Esophagus muscularis mucosa (tissue), 4 donors: ENCODE results near the gene CITED4. TPM values are rescaled to one million over a fixed set of nuclear protein-coding genes. Genes with fewer than 3 reads are reported as not detected.
A peak's percentile ranks its signal among the peaks of the same experiment; 100 is the strongest.

ENCODE experiments used
- DNase-seq: peaks from one replicate; pipeline ENCODE4 v3.0.0-alpha.2; 2017; ENCODE audit errors: extremely low spot score
- H3K27ac ChIP-seq, 4 donors: fragments of 200-600 bp; sonication (generic); replicated peaks in 1 of 4; 1 replicate in 3 of 4; 2 replicates in 1 of 4; pipeline ENCODE4 v1.5.1; 2016 to 2019; ENCODE audit warnings: mild to moderate bottlenecking in 1 of 4
- H3K27me3 ChIP-seq, 4 donors: fragments of 200-600 bp; sonication (generic); one replicate each; pipeline versions ENCODE4 v1.5.1 to v1.6.0; 2016 to 2019
- H3K36me3 ChIP-seq, 4 donors: fragments of 200-600 bp; sonication (generic); one replicate each; pipeline ENCODE4 v1.5.1; 2016 to 2019
- H3K4me1 ChIP-seq, 4 donors: fragments of 200-600 bp; sonication (generic); one replicate each; pipeline ENCODE4 v1.5.1; 2016 to 2019
- H3K4me3 ChIP-seq, 4 donors: fragments of 200-600 bp; sonication (generic); 1 replicate in 2 of 4; 2 replicates in 2 of 4; pipeline ENCODE4 v1.5.1; 2016 to 2019; ENCODE audit warnings: mild to moderate bottlenecking in 4 of 4, moderate library complexity in 1 of 4
- H3K9me3 ChIP-seq, 4 donors: fragments of 200-600 bp; sonication (generic); 1 replicate in 3 of 4; 2 replicates in 1 of 4; pipeline ENCODE4 v1.5.1; 2016 to 2019
- EP300 ChIP-seq: sonication (generic); formaldehyde crosslinking; IDR thresholded peaks from one replicate; pipeline ENCODE4 v1.6.1; 2017; ENCODE audit warnings: antibody characterized with exemption
- POLR2A ChIP-seq: fragments of 450-650 bp; IDR thresholded peaks from one replicate; pipeline ENCODE4 v1.6.1; 2017; ENCODE audit warnings: antibody characterized with exemption, moderate library complexity, mild to moderate bottlenecking, low read depth
- POLR2AphosphoS5 ChIP-seq, 2 donors: sonication (generic); formaldehyde crosslinking; IDR thresholded peaks; one replicate each; pipeline ENCODE4 v1.6.1; 2017; ENCODE audit warnings: antibody characterized with exemption in 2 of 2
- WGBS: methylation state at CpG from one replicate; pipeline ENCODE4 v1.1.5; 2018; 5-methylcytosine and 5-hydroxymethylcytosine counted together
- intact Hi-C: fragments of 100-400 bp; cut with DNase I; formaldehyde crosslinking; loops from one replicate; pipeline ENCODE4 v1.15.1; 2023
- total RNA-seq, 4 donors: library from RNA; depleted of rRNA; stranded (reverse); fragments of >200 nt; gene quantifications; one replicate each; pipeline versions ENCODE4 v1.1.0 to v1.2.1, GENCODE V29; 2016
- TF ChIP-seq, protein P1 (sequence below), 3 experiments: fragments of 200-600 bp in 2 of 3; fragments of 450-650 bp in 1 of 3; sonication (generic) in 2 of 3; IDR thresholded peaks; one replicate each; pipeline ENCODE4 v1.5.1; 2017 to 2019; ENCODE audit warnings: antibody characterized with exemption in 3 of 3, mild to moderate bottlenecking in 2 of 3, moderate library complexity in 1 of 3

Gene CITED4
- total RNA-seq, 4 donors from 2014 or later = 10.1 to 37.8 (median 18.5) TPM

GRCh38 chr1:40907899-40908298, 45.7 kb upstream of the CITED4 start:
- WGBS = 94% methylated on average over 4 of the region's 4 CpGs
- no peak overlapping the region for H3K4me3 ChIP-seq
- no peaks in the 10 kb centered on the region for H3K9me3 ChIP-seq
- TF ChIP-seq POLR2A (no peak), EP300 (no peak)
- intact Hi-C loops = no loop called here
- H3K36me3 ChIP-seq = no peaks in the 10 kb centered on the region
- DNase-seq = no peak
- no peaks in the 10 kb centered on the region for H3K27me3 ChIP-seq
- no peak overlapping the region for H3K27ac ChIP-seq
- no peaks in the 10 kb centered on the region for H3K4me1 ChIP-seq

DNA sequence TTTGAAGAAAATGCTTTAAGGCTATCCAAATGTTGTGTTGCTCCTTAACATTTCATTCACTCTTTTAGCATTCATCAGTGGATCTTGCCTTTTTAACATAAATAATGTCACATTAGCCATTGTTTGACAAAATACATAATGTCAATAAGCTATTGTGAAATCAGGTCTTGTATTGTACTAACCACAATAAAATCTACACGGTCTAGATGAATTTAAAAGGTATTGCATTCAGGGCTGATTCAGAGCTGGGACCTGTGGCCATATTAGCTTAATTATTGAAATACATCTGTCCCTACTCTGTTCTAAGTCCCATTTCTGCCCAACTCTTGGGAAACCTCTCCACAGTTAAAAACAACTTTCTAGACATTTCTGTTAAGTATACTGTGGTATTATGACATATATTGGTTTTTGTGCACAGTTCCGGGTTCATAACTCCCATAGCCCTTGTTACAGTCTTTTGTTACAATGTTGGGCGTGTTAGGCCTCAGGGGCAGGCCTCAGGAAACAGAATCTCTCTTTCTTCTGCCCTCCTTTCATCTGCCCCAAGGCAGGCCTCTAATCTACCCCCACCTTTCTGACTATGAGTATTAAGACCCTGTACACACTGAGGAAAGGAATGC, 44.7 kb upstream of the CITED4 start:
- 89% methylated on average over 3 of the region's 3 CpGs for WGBS
- H3K27ac ChIP-seq = no peak overlapping the region
- no peak overlapping the region for H3K4me3 ChIP-seq
- intact Hi-C loops = no loop called here
- H3K4me1 ChIP-seq = no peaks in the 10 kb centered on the region
- H3K36me3 ChIP-seq = no peaks in the 10 kb centered on the region
- no peak for DNase-seq
- H3K9me3 ChIP-seq = no peaks in the 10 kb centered on the region
- no peaks in the 10 kb centered on the region for H3K27me3 ChIP-seq
- TF ChIP-seq POLR2AphosphoS5 (IDR thresholded peaks at IDR 0.05) = no peak
- no peak for TF ChIP-seq EP300

GRCh38 chr1:40905061-40905460, 42.9 kb upstream of the CITED4 start:
- no peaks in the 10 kb centered on the region for H3K9me3 ChIP-seq
- H3K4me3 ChIP-seq = no peak overlapping the region
- no peak for DNase-seq
- no peak for TF ChIP-seq POLR2AphosphoS5 (IDR thresholded peaks at IDR 0.05)
- no peak for TF ChIP-seq POLR2A
- TF ChIP-seq, protein P1, sequence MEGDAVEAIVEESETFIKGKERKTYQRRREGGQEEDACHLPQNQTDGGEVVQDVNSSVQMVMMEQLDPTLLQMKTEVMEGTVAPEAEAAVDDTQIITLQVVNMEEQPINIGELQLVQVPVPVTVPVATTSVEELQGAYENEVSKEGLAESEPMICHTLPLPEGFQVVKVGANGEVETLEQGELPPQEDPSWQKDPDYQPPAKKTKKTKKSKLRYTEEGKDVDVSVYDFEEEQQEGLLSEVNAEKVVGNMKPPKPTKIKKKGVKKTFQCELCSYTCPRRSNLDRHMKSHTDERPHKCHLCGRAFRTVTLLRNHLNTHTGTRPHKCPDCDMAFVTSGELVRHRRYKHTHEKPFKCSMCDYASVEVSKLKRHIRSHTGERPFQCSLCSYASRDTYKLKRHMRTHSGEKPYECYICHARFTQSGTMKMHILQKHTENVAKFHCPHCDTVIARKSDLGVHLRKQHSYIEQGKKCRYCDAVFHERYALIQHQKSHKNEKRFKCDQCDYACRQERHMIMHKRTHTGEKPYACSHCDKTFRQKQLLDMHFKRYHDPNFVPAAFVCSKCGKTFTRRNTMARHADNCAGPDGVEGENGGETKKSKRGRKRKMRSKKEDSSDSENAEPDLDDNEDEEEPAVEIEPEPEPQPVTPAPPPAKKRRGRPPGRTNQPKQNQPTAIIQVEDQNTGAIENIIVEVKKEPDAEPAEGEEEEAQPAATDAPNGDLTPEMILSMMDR (IDR thresholded peaks at IDR 0.05) = no peak
- TF ChIP-seq EP300 = no peak
- no peaks in the 10 kb centered on the region for H3K27me3 ChIP-seq
- no peaks in the 10 kb centered on the region for H3K4me1 ChIP-seq
- H3K36me3 ChIP-seq = no peaks in the 10 kb centered on the region
- WGBS = 83% methylated on average over 4 of the region's 4 CpGs
- intact Hi-C loops = no loop called here
- no peak overlapping the region for H3K27ac ChIP-seq

DNA sequence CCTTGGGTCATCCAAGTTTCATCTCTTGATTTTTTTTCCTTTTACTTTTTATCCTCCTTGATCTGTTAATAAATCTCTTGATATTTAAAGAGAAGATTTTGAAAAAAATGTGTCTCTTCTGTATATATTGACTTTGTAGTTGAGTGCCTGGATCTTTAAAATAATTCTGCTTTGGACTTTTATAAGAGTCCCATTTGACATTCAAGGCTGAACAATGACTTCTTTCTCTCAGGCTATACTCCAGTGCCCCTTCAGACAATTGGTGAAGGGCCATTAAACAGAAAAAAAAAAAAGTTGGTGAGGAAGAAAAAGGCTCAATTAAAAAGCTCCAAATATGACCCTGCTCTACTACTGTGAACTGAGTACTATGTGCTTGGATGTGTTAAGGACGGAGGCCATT, 40.9 kb upstream of the CITED4 start:
- DNase-seq = no peak
- Histone ChIP-seq H3K27ac (no peak overlapping the region), H3K9me3 (no peaks in the 10 kb centered on the region), H3K4me1 (peaks cover 0 to 10% (median 8%) of the 10 kb centered on the region in 4 donors), H3K27me3 (no peaks in the 10 kb centered on the region), H3K4me3 (no peak overlapping the region), H3K36me3 (no peaks in the 10 kb centered on the region)
- intact Hi-C loops = no loop called here
- TF ChIP-seq POLR2A (no peak), EP300 (no peak), POLR2AphosphoS5 (IDR thresholded peaks at IDR 0.05) (no peak)
- TF ChIP-seq, protein P1 (IDR thresholded peaks at IDR 0.05) = no peak
- WGBS = 87% methylated on average over 1 of the region's 1 CpG

DNA sequence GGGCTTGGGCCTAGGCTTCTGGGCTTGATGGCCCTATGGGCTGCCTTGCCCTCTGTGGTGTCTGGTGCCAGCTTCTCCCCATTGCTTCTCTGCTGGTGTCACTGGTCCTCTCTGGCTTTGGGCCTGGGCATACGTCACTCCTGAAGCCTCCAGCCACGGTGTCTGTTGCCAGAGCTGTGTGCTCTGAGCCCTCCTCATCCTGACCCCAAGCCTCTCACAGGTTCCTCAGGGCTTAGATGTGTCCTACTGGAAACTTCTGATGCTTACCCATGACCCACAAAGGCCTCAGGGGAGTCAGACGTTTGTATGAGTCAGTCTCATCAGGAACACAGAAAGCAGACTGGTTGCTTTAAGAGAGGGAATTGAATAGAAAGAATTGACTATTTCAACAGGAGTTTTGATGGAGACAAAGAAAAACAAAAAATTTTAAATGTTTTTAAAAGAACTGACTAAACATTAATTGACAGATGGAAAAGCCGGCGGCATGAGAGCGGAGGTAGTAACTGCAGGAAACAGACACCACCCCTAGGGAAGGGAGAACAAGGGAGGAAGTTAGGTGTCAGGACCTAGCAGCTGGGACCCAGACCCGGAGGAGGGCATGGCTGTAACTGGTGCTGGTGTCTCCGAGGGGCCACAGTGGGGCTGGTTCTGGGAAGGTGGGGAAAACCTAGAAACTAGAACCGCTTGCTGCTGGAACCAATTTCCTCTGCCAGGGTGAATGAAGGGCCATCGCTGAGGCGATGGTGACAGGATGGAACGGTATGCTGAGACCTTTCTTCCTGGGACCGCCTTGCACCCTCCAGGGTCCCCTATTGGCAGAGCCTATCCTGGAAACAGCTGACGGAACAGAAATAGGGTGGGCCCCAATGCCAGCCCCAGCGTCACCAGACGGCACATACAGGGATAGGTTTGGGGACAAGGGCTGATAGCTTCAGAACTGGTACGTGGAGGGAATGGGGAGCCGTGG, 40.0 kb upstream of the CITED4 start:
- Histone ChIP-seq H3K27me3 (no peaks in the 10 kb centered on the region), H3K27ac (peak overlapping the region in 1 of 4 donors; percentile 12), H3K4me1 (peaks cover 0 to 11% (median 9%) of the 10 kb centered on the region in 4 donors), H3K4me3 (no peak overlapping the region), H3K36me3 (no peaks in the 10 kb centered on the region), H3K9me3 (no peaks in the 10 kb centered on the region)
- 73% methylated on average over 17 of the region's 18 CpGs for WGBS
- TF ChIP-seq, protein P1 (IDR thresholded peaks at IDR 0.05) = no peak
- TF ChIP-seq EP300 = no peak
- TF ChIP-seq POLR2AphosphoS5 (IDR thresholded peaks at IDR 0.05) = no peak
- TF ChIP-seq POLR2A = no peak
- intact Hi-C loops = no loop called here
- no peak for DNase-seq
